Measurements from ENCODE around the gene PTRH1. TPM values are rescaled to one million over a fixed set of nuclear protein-coding genes. Genes with fewer than 3 reads are reported as not detected.

PTRH1 gene
- total RNA-seq, 1 donor, result 16.3 TPM

DNA sequence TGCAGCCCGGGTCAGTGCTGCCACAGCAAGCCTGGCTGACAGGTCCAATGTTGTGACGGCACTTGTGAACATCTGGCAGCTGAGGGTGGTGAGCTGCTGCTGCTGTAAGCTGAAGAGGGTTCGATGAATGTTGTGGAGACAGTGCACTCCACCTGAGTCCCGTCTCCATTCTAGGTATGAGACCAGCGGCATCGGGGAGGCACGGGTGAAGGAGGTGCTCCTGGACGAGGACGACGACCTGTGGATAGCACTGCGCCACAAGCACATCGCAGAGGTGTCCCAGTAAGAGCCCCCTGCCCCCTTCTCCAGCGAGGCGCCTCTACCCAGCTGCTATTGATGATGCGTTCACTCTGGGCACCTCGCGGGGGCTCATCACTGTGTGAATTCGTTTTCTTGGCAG, 47.6 kb downstream of the PTRH1 start:
- Histone ChIP-seq H3K4me3 (ENCODE audit: insufficient read depth, low read length) (no peak overlapping the region), H3K79me2 (ENCODE audit: insufficient read depth, low read length) (no peaks in the 10 kb centered on the region), H3K27ac (ENCODE audit: low read depth, low read length) (no peak overlapping the region), H4K20me1 (ENCODE audit: insufficient read depth, low read length) (no peaks in the 10 kb centered on the region), H3K9me3 (ENCODE audit: low read depth, low read length) (no peaks in the 10 kb centered on the region), H3K4me2 (ENCODE audit: insufficient read depth, low read length) (no peak overlapping the region), H3K36me3 (ENCODE audit: insufficient read depth, low read length) (peaks cover 42% of the 10 kb centered on the region), H3K27me3 (ENCODE audit: insufficient read depth, low read length) (no peaks in the 10 kb centered on the region), H3K4me1 (ENCODE audit: insufficient read depth, low read length) (no peaks in the 10 kb centered on the region), H2AFZ (ENCODE audit: low read length) (no peak overlapping the region)
- DNase-seq (ENCODE audit: insufficient read length, low spot score, missing footprints), result peak; percentile 76
- TF ChIP-seq, protein P1, sequence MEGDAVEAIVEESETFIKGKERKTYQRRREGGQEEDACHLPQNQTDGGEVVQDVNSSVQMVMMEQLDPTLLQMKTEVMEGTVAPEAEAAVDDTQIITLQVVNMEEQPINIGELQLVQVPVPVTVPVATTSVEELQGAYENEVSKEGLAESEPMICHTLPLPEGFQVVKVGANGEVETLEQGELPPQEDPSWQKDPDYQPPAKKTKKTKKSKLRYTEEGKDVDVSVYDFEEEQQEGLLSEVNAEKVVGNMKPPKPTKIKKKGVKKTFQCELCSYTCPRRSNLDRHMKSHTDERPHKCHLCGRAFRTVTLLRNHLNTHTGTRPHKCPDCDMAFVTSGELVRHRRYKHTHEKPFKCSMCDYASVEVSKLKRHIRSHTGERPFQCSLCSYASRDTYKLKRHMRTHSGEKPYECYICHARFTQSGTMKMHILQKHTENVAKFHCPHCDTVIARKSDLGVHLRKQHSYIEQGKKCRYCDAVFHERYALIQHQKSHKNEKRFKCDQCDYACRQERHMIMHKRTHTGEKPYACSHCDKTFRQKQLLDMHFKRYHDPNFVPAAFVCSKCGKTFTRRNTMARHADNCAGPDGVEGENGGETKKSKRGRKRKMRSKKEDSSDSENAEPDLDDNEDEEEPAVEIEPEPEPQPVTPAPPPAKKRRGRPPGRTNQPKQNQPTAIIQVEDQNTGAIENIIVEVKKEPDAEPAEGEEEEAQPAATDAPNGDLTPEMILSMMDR (IDR thresholded peaks at IDR 0.05; ENCODE audit: extremely low read depth, low read depth, low read length), result no peak

DNA sequence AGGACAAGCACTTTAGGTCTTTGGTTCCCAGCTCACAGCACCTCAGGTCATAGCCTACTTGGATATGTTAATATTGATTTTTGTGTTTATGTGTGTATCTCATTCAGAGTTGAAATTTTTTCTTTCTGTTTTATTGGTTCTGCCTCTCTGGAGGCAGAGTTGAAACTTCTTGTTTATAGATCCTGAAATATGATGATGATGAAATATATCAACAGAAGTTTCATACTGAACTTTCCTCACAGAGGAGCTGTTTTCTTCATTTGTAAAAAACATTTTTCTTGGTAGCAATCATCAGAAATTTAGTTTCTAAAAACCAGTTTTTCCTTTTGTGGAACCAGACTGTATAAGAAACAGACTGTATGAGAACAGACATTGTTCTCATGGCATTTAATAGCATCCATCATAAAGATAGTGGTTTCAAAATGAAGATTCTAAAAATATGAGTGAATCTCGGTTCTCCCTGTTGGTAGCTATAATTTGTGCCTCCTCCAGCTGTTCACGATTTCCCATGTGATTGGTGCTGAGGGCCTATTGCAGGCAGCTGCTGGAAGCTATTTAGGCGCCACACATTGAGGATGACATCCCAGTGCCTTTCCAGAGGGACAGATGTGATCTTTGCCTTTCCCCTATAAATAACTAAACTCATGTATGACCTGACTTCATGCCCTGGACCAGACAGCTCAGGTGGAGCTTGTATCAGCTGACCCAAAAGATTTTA, 48.2 kb downstream of the PTRH1 start:
- Histone ChIP-seq H2AFZ (ENCODE audit: low read length) (no peak overlapping the region), H4K20me1 (ENCODE audit: insufficient read depth, low read length) (no peaks in the 10 kb centered on the region), H3K27ac (ENCODE audit: low read depth, low read length) (no peak overlapping the region), H3K9me3 (ENCODE audit: low read depth, low read length) (no peaks in the 10 kb centered on the region), H3K79me2 (ENCODE audit: insufficient read depth, low read length) (no peaks in the 10 kb centered on the region), H3K4me2 (ENCODE audit: insufficient read depth, low read length) (no peak overlapping the region), H3K27me3 (ENCODE audit: insufficient read depth, low read length) (no peaks in the 10 kb centered on the region), H3K4me3 (ENCODE audit: insufficient read depth, low read length) (no peak overlapping the region), H3K36me3 (ENCODE audit: insufficient read depth, low read length) (peaks cover 45% of the 10 kb centered on the region), H3K4me1 (ENCODE audit: insufficient read depth, low read length) (no peaks in the 10 kb centered on the region)
- TF ChIP-seq, protein P1 (IDR thresholded peaks at IDR 0.05; ENCODE audit: extremely low read depth, low read depth, low read length), result no peak
- DNase-seq (ENCODE audit: insufficient read length, low spot score, missing footprints), result peak; percentile 34

DNA sequence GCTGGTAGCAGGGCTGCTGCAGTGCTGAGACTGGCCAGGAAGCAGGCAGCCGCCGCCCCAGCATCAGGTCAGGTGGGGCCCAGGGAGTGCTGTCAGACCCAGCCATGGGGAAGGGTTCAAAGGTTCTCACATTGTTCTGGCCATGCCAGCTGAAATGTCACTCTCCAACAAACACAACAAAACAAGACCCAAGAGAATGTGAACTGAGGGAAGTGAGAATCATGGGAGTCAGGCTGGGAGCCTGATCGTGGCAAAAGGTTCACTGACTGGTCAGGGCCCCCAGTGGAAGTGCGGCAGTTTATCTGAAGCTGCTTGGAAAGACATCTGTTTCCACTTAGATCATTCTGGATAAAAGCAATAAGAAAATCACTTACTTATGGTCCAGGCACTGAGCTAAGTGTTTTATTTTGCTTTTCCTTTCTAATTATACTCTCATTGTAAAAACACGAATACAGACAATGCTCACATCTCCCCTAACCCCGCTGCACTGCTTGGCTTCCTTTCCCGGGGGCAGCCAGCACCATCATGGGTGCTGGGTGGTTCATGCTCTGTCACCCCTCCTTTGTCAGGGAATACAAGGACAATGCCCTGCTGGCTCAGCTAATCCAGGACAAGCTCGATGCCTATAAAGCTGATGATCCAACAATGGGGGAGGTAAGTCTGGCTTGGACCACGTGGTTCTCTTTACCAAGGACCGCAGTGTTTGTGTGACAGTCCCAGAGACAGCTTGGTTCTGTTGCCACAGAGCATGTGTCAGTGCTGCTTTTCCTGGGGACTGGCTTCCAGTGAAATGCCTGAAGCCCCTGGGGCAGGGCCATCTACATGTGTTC, 50.6 kb downstream of the PTRH1 start:
- Histone ChIP-seq H2AFZ (ENCODE audit: low read length) (no peak overlapping the region), H3K4me3 (ENCODE audit: insufficient read depth, low read length) (no peak overlapping the region), H3K9me3 (ENCODE audit: low read depth, low read length) (no peaks in the 10 kb centered on the region), H3K27ac (ENCODE audit: low read depth, low read length) (no peak overlapping the region), H3K27me3 (ENCODE audit: insufficient read depth, low read length) (no peaks in the 10 kb centered on the region), H3K36me3 (ENCODE audit: insufficient read depth, low read length) (peaks cover 42% of the 10 kb centered on the region), H4K20me1 (ENCODE audit: insufficient read depth, low read length) (no peaks in the 10 kb centered on the region), H3K4me2 (ENCODE audit: insufficient read depth, low read length) (peak overlapping the region; percentile 29), H3K79me2 (ENCODE audit: insufficient read depth, low read length) (no peaks in the 10 kb centered on the region), H3K4me1 (ENCODE audit: insufficient read depth, low read length) (no peaks in the 10 kb centered on the region)
- peak; percentile 58 for DNase-seq (ENCODE audit: insufficient read length, low spot score, missing footprints)
- TF ChIP-seq, protein P1 (IDR thresholded peaks at IDR 0.05; ENCODE audit: extremely low read depth, low read depth, low read length), result no peak

DNA sequence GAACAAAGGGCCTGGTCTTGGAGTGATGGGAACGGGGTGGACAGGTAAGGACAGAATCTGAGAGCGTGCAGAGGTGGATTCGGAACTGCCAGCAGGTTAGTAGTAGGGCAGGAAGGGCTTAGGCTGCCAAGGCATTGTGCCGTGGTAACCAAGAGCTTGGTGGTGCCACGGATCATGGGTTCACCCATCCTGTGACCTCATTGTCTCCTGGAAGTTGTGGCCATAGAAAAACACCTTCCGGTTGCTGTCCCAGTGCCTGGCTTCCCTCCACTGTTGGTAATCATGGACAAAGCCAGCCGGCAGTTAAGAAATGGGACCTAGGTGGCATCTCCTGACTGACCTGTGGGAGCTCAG, 51.2 kb downstream of the PTRH1 start:
- H2AFZ ChIP-seq (ENCODE audit: low read length), result no peak overlapping the region
- H3K4me2 ChIP-seq (ENCODE audit: insufficient read depth, low read length), result no peak overlapping the region
- H3K9me3 ChIP-seq (ENCODE audit: low read depth, low read length), result no peaks in the 10 kb centered on the region
- no peak for DNase-seq (ENCODE audit: insufficient read length, low spot score, missing footprints)
- peaks cover 42% of the 10 kb centered on the region for H3K36me3 ChIP-seq (ENCODE audit: insufficient read depth, low read length)
- no peaks in the 10 kb centered on the region for H3K27me3 ChIP-seq (ENCODE audit: insufficient read depth, low read length)
- TF ChIP-seq, protein P1 (IDR thresholded peaks at IDR 0.05; ENCODE audit: extremely low read depth, low read depth, low read length), result no peak
- H3K27ac ChIP-seq (ENCODE audit: low read depth, low read length), result no peak overlapping the region
- H3K4me1 ChIP-seq (ENCODE audit: insufficient read depth, low read length), result no peaks in the 10 kb centered on the region
- H4K20me1 ChIP-seq (ENCODE audit: insufficient read depth, low read length), result no peaks in the 10 kb centered on the region
- H3K79me2 ChIP-seq (ENCODE audit: insufficient read depth, low read length), result no peaks in the 10 kb centered on the region
- no peak overlapping the region for H3K4me3 ChIP-seq (ENCODE audit: insufficient read depth, low read length)
